Lower lobe of right lung (tissue), 2 donors: ENCODE measurements around the gene ADGRV1. TPM values are rescaled to one million over a fixed set of nuclear protein-coding genes. Genes with fewer than 3 reads are reported as not detected.

ENCODE experiments used
- ATAC-seq, 2 donors: fragments of 200-7000 bp; cut with Tn5 transposase; one replicate each; pipeline ENCODE4 v1.9.1; 2020 to 2022; ENCODE audit warnings: mild to moderate bottlenecking in 2 of 2, moderate library complexity in 2 of 2
- DNase-seq: peaks from one replicate; pipeline ENCODE4 v3.0.0-alpha.2; 2020
- H3K27ac ChIP-seq: fragments of 200-600 bp; one replicate; pipeline ENCODE4 v1.8.0; 2022
- H3K27me3 ChIP-seq: fragments of 200-600 bp; one replicate; pipeline ENCODE4 v1.8.0; 2022; ENCODE audit warnings: low read depth
- H3K36me3 ChIP-seq: fragments of 200-600 bp; one replicate; pipeline ENCODE4 v1.8.0; 2022; ENCODE audit warnings: mild to moderate bottlenecking
- H3K4me1 ChIP-seq: fragments of 200-600 bp; one replicate; pipeline ENCODE4 v1.8.0; 2022
- H3K4me3 ChIP-seq: fragments of 200-600 bp; one replicate; pipeline ENCODE4 v1.8.0; 2022; ENCODE audit warnings: mild to moderate bottlenecking
- H3K9me3 ChIP-seq: fragments of 200-600 bp; one replicate; pipeline ENCODE4 v1.8.0; 2022
- intact Hi-C: fragments of 100-400 bp; cut with DNase I; formaldehyde crosslinking; loops from one replicate; pipeline ENCODE4 v1.11.0; 2022
- total RNA-seq: library from RNA; stranded (reverse); fragmentation: NEBNext Ultra II Directional; extraction: Animal tissue kit (Norgen Biotek cat#: 25700); gene quantifications from one replicate; pipeline ENCODE4 v1.2.1, GENCODE V29; 2021
- TF ChIP-seq, protein P1 (sequence below): fragments of 200-600 bp; IDR thresholded peaks from one replicate; pipeline ENCODE4 v1.8.0; 2022; ENCODE audit warnings: antibody characterized with exemption, mild to moderate bottlenecking
- donor health status: DM: no; HTN: yes; CAD: no; lungs with severe emphysema.

Gene ADGRV1
- total RNA-seq, 1 donor from 2014 or later = 49.7 TPM

DNA sequence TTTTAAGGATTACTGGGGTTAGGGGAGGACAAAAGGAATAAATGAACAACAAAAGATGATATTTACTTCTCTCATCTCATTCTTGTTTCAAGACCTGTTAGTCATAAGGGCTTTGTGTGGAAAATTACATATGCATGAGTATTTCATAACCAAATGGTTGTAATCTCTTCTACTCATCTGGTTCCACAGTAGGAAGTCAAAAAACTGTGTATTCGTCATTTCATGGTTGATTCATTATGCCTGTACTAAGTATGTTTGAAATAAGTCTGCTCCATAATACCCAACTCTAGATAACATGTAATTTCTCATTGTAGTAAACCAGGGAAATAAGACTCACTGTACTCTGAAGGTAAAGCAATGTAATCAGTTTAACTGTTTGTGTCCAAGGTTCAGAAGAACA lies 611.7 kb downstream of the ADGRV1 start:
- Histone ChIP-seq H3K36me3 (no peaks in the 10 kb centered on the region), H3K4me1 (no peaks in the 10 kb centered on the region), H3K27me3 (no peaks in the 10 kb centered on the region), H3K4me3 (no peak overlapping the region), H3K9me3 (no peaks in the 10 kb centered on the region), H3K27ac (no peak overlapping the region)
- TF ChIP-seq, protein P1, sequence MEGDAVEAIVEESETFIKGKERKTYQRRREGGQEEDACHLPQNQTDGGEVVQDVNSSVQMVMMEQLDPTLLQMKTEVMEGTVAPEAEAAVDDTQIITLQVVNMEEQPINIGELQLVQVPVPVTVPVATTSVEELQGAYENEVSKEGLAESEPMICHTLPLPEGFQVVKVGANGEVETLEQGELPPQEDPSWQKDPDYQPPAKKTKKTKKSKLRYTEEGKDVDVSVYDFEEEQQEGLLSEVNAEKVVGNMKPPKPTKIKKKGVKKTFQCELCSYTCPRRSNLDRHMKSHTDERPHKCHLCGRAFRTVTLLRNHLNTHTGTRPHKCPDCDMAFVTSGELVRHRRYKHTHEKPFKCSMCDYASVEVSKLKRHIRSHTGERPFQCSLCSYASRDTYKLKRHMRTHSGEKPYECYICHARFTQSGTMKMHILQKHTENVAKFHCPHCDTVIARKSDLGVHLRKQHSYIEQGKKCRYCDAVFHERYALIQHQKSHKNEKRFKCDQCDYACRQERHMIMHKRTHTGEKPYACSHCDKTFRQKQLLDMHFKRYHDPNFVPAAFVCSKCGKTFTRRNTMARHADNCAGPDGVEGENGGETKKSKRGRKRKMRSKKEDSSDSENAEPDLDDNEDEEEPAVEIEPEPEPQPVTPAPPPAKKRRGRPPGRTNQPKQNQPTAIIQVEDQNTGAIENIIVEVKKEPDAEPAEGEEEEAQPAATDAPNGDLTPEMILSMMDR = no peak
- intact Hi-C loops = no loop called here
- ATAC-seq (peak in 1 of 2 donors; percentile 26), DNase-seq (no peak)

DNA sequence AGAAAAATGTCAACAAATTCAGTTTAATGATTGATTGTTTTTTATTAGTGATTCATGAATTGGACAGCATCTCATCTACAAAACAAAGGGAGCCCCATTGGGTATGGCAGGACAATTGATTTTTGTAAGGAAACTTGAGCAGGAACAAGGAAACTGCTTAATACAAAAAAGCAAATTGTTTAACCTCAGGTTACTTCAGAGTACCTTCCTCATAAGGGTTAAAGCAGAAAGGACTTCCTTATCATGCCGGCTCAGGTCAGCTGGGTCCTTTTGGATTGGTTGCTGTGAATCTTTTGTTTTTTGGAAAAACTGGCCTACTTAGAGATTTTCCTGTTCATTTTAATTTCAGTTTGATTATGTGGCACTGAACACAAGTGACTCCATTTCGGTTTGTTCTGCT lies 612.7 kb downstream of the ADGRV1 start:
- Histone ChIP-seq H3K36me3 (no peaks in the 10 kb centered on the region), H3K27me3 (no peaks in the 10 kb centered on the region), H3K27ac (no peak overlapping the region), H3K9me3 (no peaks in the 10 kb centered on the region), H3K4me3 (no peak overlapping the region), H3K4me1 (no peaks in the 10 kb centered on the region)
- ATAC-seq (no peak), DNase-seq (no peak)
- TF ChIP-seq, protein P1 = no peak
- intact Hi-C loops = no loop called here

GRCh38 chr5:91174396-91174795 lies 615.8 kb downstream of the ADGRV1 start:
- ATAC-seq (no peak), DNase-seq (no peak)
- intact Hi-C loops = no loop called here
- no peak overlapping the region for H3K27ac ChIP-seq
- H3K36me3 ChIP-seq = no peaks in the 10 kb centered on the region
- no peaks in the 10 kb centered on the region for H3K27me3 ChIP-seq
- H3K4me3 ChIP-seq = no peak overlapping the region
- TF ChIP-seq, protein P1 = no peak
- no peaks in the 10 kb centered on the region for H3K4me1 ChIP-seq
- H3K9me3 ChIP-seq = no peaks in the 10 kb centered on the region

DNA sequence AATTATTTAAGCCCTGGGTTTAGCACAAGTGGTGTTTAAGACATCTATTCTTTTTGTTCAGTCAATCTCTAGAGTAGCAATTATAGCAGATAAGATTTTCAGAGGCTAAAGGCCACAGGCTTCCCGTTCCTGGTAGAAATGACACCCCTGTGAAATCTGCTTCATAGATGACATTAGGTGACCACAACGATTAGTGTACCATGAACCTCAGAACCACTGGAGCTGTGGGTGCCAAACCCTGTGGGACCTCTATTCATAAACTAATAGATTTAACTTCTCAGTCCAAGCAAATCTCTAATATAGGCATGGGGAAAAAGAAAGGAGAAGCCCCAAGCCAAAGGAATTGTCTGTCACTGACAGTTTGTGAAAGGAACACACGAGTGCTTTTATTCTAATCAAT lies 617.1 kb downstream of the ADGRV1 start:
- Histone ChIP-seq H3K4me3 (no peak overlapping the region), H3K9me3 (no peaks in the 10 kb centered on the region), H3K4me1 (no peaks in the 10 kb centered on the region), H3K27ac (no peak overlapping the region), H3K27me3 (no peaks in the 10 kb centered on the region), H3K36me3 (no peaks in the 10 kb centered on the region)
- TF ChIP-seq, protein P1 = no peak
- intact Hi-C loops = no loop called here
- DNase-seq (no peak), ATAC-seq (no peak)

GRCh38 chr5:91176288-91177016 lies 617.9 kb downstream of the ADGRV1 start:
- TF ChIP-seq, protein P1 = no peak

More at GRCh38 chr5:91176288-91177016, 617.9 kb downstream of the ADGRV1 start:
- H3K4me1 ChIP-seq = no peaks in the 10 kb centered on the region
- no peaks in the 10 kb centered on the region for H3K27me3 ChIP-seq
- H3K36me3 ChIP-seq = no peaks in the 10 kb centered on the region
- no peaks in the 10 kb centered on the region for H3K9me3 ChIP-seq
- intact Hi-C loops = no loop called here
- DNase-seq = no peak
- ATAC-seq = no peak
- H3K27ac ChIP-seq = no peak overlapping the region
- no peak overlapping the region for H3K4me3 ChIP-seq
